ENCODE data around the gene ZIC2.

Gene ZIC2

DNA sequence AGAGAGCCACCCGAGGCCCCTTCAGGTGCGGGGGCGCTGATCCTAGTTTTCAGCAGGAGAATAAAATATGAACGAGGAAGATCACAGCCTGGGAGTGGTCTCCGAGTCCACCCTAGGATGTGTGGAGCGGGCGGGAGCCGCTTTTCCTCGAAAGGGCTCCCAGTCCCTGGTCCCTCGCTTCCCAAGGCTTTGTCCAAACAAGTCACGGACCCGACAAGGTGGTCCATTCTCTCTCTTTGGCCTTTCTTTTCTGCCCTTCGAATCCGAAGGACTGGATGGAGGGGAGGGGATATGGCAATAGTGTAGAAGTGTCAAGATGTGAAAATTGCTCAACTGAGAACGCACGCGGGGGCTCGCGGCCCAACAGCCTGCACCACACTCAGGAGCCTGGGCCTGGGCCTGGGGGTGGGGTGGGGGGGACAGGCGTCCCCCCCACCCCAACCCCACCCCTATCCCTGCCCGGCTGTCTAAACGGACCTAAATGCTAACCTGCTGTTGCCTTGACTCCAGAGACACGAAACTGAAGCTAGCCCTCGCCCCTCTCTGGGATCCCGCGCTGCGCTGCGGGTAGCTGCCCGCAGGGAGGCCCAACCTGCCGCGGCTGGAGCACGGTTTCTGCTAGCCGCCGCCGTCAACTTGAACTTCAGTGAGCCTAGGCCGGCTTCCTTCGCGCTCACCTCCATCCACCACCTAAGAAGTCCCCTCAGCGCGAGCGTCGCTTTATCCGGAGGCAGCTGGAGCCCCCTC is 7.1 kb downstream of the ZIC2 start:
- no peak for FAIRE-seq

DNA sequence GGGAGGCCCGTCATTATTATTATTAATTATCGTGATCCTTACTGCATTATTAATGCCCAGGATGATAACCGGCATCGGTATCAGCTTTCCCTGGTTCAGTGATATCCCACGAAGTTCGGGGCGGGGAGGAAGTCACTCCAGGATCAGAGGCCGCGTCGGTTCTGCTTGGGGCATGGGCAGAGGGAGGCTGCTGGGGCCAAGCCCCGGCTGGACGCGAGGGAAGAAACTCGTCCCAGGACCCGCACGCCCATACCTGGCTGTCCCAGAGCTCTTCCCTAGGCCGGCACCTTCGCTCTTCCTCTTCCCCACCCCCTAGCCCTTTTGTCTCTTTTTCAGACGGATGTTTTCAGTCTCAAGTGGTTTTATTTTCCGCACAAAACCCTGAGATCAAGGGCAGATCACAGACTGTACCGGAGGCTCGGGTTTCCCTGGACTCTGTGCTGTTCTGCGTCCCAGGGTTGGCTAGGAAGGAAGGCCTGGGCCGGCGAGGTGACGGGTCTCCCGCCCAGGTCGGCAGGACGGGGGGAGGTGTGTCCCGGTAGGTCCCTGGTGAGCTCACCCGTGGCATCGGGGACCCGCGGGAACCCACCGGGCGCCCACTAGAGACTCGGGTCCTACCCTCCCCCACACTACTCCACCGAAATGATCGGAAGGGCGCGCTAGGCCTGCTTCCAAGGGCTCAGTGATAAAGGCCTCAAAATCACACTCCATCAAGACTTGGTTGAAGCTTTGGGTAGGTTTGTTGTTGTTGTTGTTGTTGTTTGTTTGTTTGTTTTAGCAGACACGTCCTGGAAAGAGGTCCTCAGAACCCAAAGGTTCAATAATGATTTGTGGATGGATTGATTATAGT is 7.9 kb downstream of the ZIC2 start:
- FAIRE-seq = no peak

DNA sequence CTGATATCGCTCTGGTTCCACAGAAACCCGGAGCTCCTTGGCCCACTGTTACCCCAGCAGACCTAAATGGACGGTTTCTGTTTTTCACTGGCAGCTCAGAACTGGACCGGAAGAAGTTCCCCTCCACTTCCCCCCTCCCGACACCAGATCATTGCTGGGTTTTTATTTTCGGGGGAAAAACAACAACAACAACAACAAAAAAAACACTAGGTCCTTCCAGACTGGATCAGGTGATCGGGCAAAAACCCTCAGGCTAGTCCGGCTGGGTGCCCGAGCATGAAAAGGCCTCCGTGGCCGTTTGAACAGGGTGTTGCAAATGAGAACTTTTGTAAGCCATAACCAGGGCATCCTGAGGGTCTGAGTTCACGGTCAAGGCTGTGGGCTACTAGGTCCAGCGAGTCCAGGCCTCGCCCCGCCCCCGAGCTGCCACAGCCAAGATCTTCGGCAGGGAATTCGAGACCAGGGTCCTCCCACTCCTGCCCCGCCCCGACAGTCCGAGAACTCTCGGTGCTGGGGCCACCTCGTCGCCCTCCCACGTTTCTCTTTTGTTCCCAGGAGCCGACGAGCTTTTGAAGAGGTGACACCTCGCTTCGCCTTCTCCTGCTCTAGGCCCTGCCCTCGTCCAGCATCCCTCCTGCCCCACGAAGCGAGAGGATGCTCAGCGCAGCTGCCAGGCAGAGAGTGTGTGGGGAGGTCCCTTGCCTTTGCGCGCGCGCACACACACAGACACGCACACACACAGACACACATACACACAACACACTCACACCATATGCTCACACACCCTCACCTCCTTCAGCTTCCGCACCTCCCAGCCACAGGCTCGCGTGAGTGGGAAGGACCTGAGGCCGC is 8.8 kb downstream of the ZIC2 start:
- no peak for FAIRE-seq

DNA sequence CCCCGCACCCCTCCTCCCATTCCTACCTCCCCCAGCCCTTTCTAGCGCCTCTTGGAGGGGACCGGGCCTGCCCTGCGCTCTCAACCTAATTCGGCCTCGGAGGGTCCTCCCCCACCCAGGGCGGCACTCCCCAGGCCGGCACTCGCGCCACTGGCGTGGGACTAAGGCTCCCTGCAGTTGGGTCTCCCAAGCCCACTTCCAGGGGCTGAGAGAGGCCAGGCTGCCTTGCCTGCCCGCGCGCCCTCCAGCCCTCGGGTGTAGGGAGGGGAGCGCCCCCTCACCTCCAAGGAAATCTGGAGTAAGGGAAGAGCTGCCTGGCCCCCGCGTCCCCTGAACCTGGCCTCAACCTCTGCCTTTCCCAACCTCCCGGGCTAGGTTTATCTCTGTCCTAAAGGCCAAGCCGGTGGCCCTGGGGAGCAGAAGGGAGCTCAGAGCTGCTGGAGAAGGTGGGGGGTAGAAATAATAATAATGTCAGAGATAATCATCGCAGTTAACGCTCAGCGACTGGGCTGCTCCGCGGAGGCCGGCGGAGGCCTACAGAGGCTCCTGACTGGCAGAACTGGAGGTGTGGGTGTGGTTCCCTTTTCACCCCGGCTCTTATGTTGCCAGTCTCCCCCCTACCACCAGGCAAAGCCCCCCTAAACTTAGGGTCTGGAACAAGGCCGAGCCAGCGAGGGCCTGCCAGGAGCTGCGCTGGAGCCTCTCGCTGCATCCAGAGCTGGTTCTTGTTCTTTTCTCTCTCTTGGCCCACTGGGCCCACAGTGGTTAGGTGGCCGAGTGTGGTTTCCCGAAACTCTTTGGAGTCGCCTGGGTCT is 9.6 kb downstream of the ZIC2 start:
- no peak for FAIRE-seq

DNA sequence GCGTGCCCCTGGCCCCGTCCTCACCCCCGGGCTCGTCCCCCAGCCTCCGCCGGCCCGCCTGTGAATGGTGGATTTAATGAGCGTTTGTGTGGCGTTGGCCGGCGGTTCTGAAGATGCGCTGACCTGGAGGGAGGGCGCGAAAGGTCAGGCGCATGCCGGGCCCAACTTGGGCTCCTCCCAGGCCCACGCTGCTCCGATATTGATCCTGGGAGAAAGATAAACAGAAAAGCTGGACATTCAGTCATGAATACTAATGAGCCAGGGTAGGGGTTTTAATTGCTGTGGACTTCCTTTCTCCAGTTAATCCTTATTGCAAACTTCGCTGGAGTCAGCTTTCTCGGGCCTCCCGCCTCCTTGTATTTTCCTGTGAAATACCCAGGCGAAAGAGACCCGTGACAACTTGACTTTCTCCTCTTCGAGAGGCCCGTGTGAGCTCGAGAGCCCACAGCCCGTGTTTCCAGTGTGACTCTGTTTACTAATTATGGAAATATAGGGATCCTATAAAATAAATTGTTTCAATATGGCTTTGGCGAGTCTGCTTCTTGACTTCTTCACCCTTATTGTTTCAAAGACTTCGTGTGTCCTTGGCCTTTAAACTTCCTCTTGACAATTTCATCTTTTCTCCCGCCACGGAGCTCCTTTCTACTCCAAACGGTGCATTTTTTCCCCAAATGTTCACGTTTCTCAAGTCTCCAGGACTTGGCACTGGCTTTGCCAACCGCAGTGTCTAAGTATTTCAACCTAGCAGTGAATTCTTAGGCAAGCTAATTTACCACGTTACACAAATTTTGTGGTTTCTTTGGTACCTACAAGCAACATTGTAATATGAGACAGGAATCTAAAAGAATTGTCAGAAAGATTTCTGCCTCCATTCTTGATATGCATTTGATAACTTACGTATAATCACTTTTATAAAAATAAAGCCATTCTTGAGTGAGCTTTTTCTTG is 10.5 kb downstream of the ZIC2 start:
- no peak for FAIRE-seq

DNA sequence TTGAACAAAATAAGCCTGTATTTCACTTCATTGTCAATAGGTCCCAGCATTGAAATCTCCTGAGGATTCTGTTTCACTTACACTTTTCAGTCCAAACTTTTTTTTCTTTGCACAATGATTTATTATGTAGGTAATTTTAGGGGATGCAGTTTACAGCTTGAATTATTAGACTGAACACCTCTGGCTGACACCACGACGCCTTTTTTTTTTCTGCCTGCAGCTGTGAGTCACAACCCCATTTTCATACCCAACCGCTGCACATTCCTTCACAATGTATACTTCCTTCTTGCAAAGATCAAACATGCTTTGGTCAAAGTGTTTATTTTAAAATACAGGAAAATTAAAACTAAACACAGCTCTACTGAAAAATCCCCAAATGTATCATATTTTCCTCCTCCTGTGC is 11.4 kb downstream of the ZIC2 start:
- FAIRE-seq = no peak

DNA sequence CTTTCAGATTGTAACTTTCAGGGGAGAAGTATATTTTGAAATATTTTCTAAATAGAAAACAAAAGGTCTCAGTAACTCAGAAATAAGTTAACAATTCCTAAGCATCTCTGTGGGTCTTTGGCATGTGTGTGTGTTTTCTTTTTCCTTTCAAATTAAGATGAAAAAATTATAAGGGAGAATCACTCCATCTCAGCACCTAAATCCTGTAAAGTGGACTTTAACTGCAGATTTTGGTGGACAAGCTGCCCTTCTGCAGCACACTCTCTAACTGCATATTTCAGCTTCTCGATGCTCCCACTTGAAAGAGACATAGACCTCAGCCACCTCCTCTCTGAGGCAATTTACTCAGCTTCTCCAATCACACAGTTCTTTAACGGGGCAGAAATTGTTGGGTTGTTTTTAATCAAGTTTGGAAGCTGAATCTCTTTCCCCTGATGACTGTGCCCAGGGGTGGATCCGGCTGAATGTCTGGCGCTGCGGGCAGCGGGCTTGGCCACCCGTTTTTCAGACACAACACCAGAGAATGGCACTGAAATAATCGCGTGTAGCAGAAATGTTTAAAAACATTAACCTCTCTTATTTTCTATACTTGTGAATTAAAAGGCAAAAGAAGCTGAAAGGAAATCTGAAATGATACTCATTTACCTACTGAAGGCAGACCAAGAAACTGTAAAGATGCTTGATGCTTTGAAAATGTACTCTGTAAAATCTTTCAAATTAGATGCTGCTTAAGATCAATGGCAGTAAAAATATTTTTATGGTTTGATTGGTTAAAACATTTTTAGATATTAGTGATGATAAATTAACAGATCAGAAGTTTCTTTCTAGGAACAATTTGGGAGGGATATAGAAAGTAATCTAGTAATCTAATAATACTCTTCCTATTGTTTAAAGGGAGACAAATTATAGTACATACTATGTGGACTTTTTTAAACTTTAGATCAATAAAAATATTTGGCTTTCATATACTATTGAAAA is 12.4 kb downstream of the ZIC2 start:
- no peak for FAIRE-seq

DNA sequence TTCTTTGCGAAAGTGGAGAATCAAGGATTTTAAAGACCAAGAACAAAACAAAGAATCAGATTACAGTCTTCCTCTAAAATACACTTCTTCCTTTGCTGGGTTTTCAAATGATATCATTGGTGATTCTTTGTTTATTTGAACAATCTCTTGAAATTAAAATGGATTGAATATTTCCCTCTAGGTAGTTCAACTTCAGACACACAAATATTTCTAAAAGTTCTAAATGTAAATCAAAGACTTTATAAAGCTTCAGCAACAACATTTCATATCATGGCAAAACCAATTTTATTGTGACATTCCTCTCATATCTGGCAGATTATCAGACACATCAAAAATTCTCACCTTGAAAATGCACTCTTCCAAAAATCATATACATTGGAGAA is 13.0 kb downstream of the ZIC2 start:
- peak; percentile 5 for FAIRE-seq

DNA sequence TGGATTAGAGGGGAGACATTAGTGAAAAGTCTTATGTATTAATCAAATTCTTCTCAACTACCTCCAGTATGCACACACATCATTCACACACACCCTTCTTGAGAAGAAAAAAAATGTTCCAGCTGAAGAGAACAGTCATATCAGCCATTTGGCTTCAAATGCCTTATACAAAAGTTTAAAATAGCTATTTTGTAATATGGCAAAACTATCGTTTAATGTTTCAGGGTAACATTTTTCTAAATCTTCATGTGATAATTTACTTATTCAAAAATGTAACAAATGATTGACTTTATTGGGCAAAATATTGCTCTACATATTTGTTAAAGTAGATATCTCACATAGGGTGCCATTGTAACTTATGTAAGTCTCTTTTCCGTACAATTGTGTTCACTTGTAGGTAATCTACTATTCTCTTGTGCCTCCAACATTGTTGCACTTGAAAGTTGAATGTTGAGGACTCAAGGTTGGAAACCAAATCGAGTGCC is 13.6 kb downstream of the ZIC2 start:
- FAIRE-seq = no peak

DNA sequence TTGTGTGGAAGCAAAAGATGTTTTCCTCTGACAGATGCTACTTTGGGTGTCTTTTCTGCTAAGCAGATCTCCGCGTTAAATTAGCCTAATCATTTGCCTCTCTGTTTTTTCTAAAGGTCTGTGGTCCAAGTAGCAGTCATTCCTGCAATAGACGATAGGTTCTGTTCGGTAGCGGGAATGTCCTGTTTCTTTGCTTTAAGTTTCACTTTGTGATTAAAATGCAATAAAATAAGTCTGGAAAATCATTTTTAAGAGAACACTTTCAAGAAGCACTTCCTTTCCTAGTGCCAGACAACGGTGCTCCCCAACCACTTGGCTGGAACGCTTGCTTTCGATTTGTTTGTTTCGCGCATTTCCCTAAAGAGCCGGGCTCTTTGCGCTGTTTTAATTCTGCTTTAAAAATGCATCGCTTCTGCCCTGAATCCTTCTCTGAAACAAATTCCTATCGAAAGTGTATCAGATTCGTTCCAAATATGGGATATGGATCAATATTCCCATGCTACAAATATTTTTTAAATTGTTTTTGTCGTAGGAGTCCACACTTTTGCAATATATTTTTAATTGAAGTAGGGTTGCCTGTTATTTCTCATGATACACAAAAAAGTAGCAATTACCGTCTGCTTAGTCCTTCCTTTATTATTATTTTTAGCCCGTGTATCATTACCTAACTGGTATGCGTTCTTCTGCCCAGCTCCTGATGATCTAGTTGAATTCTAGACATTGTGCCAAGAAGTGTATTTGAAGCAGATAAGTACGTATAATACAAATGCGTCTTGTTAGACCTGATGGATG is 14.2 kb downstream of the ZIC2 start:
- FAIRE-seq = no peak

DNA sequence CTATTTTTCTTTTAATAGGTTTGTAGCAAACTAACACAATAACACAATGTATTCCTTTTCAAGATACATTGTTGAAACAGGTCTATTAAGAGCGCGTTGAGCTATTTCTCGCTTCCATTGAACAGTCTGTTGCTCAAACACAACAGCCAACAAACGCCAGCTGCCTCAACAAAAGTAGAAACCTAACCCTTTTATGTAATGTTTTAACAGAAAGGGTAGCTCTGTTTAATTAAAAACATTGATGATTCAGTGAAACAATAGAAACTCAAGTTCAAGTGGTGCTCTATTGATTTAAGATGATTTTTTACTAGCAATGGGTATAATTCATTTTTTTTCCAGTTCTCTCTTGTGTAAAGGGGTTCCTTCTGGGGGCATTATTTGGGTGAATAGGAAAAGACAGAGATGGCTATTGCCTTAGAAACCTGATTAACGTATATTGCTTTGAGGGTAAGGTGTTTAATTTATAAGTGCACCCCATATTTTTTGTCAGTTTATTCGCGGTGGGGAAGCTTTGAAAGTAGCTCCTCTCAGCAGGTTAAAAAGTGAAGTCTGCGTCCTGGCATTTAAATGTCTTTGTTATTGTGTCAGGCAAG is 14.9 kb downstream of the ZIC2 start:
- no peak for FAIRE-seq

DNA sequence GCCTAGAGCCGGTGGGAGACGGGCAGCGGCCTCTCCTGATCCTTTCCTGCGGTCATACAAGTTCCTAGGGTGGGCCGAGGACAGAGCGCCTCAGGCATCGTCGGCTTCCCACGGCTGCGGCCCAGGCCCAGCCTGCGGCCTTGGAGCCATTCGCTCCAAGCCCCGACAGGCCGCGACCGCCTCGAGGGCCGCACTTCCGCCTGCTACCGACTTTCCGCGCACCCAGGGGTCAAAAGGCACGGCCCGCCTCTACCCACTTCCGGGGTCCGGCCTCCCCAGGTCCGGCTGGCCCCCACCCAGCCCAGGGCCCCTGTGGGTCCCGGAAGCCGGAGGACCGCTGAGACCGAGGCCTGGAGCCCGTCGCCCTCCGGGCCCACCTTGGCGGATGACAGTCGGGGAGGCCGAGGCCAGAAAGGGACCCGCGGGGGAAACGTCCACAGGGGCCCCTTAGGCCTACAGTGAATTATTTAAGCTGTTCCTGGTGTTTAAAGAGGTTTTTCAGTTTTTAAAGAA is 16.2 kb downstream of the ZIC2 start:
- no peak for FAIRE-seq

DNA sequence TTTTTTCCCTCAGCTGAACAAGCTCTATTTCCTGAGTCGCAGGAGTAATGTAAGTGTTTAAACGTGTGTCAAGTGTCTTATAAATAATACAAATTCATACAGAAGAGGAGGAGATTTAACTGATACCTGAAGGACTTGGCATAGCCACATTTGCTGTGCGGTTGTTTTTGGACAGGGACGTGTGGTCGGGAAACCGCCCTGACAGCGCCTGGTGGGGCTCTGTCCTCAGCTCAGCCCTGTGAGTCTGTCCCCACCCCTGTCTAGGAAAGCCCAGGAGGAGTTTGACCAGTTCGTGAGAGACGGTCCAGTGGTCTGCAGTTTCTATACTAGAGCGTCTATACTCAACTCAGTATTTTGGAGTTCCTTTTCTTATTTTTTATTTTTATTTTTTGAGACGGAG is 16.7 kb downstream of the ZIC2 start:
- no peak for FAIRE-seq

DNA sequence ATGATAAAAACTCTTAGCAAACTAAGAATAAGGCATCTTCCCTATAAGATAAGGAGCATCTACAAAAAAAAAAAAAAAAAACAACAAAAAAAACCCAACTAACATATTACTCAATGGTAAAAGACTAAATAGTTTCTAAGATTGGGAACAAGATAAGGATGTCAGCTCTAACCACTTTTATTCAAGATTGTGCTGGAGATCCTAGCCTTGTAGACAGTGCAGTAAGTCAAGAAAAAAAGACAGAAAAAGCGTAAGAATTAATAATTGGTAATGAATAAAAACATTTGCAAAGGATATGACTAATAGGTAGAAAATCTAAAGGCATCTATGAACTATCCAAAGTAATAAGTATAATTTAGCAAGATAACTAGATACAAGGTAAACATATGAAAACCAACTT is 33.0 kb downstream of the ZIC2 start:
- FAIRE-seq = no peak

DNA sequence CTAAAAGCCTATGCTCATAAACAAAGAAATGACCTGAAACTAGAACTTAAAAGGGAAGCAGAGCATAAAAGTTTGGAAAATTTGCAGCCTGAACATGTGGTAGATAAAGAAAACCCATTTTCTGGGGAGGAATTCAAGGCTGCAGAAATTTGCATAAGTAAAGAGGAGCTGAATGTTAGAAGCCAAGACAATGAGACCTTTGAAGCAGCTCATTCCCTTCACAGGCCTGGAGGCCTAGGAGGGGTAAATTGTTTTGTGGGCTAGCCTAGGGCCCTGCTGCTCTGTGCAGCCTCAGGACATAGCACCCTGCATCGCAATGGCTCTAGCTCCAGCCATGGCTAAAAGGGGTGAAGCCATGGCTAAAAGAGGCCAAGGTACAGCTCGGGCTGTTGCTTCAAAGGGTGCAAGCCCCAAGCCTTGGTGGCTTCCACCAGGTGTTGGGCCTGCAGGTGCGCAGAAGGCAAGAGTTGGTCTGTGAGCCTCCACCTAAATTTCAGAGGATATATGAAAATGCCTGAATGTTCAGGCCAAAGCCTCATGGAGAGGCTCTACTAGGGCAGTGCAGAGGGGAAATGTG is 38.3 kb downstream of the ZIC2 start:
- no peak for FAIRE-seq

DNA sequence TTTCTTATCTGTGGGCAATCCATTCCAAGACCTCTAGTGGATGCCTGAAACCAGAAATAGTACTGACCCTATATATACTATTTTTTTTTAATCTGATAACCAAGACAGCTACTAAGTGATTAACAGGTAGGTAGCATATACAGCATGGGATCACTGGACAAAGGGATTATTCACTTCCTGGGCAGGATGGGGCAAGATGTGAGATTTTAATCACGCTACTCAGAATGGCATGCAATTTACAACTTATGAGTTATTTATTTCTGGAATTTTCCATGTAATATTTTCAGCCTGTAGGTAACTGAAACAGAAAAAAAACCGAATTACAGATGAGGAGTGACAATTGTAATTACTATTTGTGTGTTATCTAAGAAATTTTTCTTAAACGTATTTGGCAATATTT is 41.2 kb downstream of the ZIC2 start:
- FAIRE-seq = no peak

DNA sequence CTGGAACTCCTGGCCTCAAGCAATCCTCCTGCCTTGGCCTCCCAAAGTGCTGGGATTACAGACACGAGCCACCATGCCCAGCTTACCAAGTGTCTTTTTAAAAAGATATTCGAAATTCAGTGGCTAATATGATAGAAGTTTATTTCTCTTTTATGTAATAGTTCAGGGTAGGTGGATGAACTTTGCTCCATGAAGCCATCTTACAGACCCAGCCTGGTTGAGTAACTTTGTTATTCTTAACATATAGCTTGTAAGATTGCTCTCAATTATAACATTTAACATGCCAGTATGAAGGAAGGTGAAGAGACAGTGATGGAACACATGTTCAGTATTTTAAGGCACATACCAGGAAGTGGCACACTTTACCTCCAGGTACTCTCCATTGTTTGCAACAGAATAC is 42.4 kb downstream of the ZIC2 start:
- no peak for FAIRE-seq

DNA sequence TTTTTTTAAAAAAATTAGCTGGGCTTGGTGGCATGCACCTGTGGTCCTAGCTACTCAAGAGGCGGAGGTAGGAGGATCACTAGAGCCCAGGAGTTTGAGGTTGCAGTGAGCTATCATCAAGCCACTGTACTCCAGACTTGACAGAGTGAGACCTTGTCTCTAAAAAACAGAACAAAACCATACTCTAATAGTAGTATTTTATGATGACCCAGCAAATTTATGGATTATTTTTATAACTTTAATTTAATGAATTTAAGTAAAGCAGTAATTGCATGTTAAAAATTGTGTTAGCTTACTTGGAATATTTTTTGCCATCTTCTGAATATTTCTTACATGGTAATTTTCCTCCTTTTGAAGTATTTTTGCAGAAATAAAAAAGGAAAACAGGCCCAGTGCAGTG is 48.3 kb downstream of the ZIC2 start:
- FAIRE-seq = no peak

All from islet of Langerhans (tissue), 1 donor.